Measurements from ENCODE around the gene ARSB. TPM values are rescaled to one million over a fixed set of nuclear protein-coding genes. Genes with fewer than 3 reads are reported as not detected.

ARSB gene
- total and polyA plus RNA-seq, 2 donors (not counting 1 experiment from before 2014, with no cell fraction given): 4.6 to 9.8 TPM

DNA sequence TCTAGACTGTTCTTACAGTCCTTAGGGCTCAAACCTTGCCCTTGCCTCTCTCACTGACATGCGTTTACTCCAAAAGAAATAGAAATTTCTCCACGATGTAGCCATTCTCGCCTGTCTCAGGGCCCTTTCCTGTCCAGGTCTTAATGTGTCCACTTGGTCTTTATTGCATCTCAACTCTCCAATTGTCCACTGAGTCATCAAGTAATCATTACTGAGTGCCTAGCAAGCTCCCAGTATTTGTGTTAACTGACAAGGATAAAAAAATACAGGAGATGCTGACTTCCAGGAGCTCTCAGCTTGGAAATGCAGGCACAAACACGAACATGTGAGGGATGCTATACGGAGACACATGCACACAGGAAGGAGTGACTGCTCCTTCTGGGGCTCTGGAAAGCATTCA is 147.3 kb downstream of the ARSB start:
- DNase-seq (no peak), ATAC-seq (ENCODE audit: low read depth) (no peak)
- Mint-ChIP-seq H3K27ac (no peak overlapping the region), H3K4me3 (no peak overlapping the region), H3K27me3 (no peaks in the 10 kb centered on the region), H3K4me1 (no peaks in the 10 kb centered on the region), H3K9me3 (ENCODE audit: insufficient read depth) (no peaks in the 10 kb centered on the region)
- intact Hi-C loops (cut with micrococcal nuclease): no loop called here
- CTCF ChIA-PET: no interaction called here
- TF ChIP-seq EZH2 (IDR thresholded peaks at IDR 0.05; ENCODE audit: borderline replicate concordance, insufficient read depth, low read depth, low read length, poor library complexity, severe bottlenecking) (no peak), CTCF (IDR thresholded peaks at IDR 0.05) (no peak)
- POLR2A ChIA-PET: no interaction called here
- H2AFZ ChIP-seq (ENCODE audit: insufficient read depth, low read depth, low read length, poor library complexity, severe bottlenecking): no peak overlapping the region
- no peak overlapping the region for H3K4me3 ChIP-seq (ENCODE audit: control extremely low read depth in 1 of 5, extremely low read depth in 1 of 5, insufficient read depth in 1 of 5, low read depth in 2 of 5, low read length in 4 of 5)
- H3K9ac ChIP-seq (ENCODE audit: low read length): no peak overlapping the region
- WGBS (ENCODE audit: insufficient coverage): 94% methylated on average over 5 of the region's 5 CpGs
- H3K9me3 ChIP-seq (ENCODE audit: control extremely low read depth in 1 of 3, control insufficient read depth in 2 of 3, insufficient read depth in 1 of 3, low read length in 2 of 3): no peaks in the 10 kb centered on the region
- no peaks in the 10 kb centered on the region for H3K4me1 ChIP-seq (ENCODE audit: control insufficient read depth in 2 of 2, insufficient read depth in 2 of 2, low read length in 2 of 2)
- H3K27ac ChIP-seq (ENCODE audit: low read length in 2 of 2): no peak overlapping the region
- H4K20me1 ChIP-seq (ENCODE audit: control insufficient read depth, insufficient read depth, low read length, poor library complexity, severe bottlenecking): no peaks in the 10 kb centered on the region
- H3K36me3 ChIP-seq (replicated peaks in 1 of 2; ENCODE audit: control extremely low read depth in 1 of 2, control insufficient read depth in 1 of 2, extremely low read depth in 1 of 2, insufficient read depth in 2 of 2, low read length in 1 of 2): peaks cover 0 to 10% of the 10 kb centered on the region in 2 experiments
- no peak overlapping the region for H3K4me2 ChIP-seq (replicated peaks; ENCODE audit: low read depth, low read length, poor library complexity, severe bottlenecking)
- no peaks in the 10 kb centered on the region for H3K27me3 ChIP-seq (replicated peaks in 1 of 4; ENCODE audit: control extremely low read depth in 1 of 4, control insufficient read depth in 3 of 4, insufficient read depth in 4 of 4, low read length in 3 of 4)
- H3K79me2 ChIP-seq (ENCODE audit: control insufficient read depth, insufficient read depth, low read length): no peaks in the 10 kb centered on the region

- Histone ChIP-seq H3K27me3 (replicated peaks in 1 of 4; ENCODE audit: control extremely low read depth in 1 of 4, control insufficient read depth in 3 of 4, insufficient read depth in 4 of 4, low read length in 3 of 4) (no peaks in the 10 kb centered on the region), H3K4me3 (ENCODE audit: control extremely low read depth in 1 of 5, extremely low read depth in 1 of 5, insufficient read depth in 1 of 5, low read depth in 2 of 5, low read length in 4 of 5) (no peak overlapping the region), H3K79me2 (ENCODE audit: control insufficient read depth, insufficient read depth, low read length) (no peaks in the 10 kb centered on the region), H3K4me1 (ENCODE audit: control insufficient read depth in 2 of 2, insufficient read depth in 2 of 2, low read length in 2 of 2) (no peaks in the 10 kb centered on the region), H3K4me2 (replicated peaks; ENCODE audit: low read depth, low read length, poor library complexity, severe bottlenecking) (no peak overlapping the region), H3K27ac (ENCODE audit: low read length in 2 of 2) (no peak overlapping the region), H3K9ac (ENCODE audit: low read length) (no peak overlapping the region), H3K9me3 (ENCODE audit: control extremely low read depth in 1 of 3, control insufficient read depth in 2 of 3, insufficient read depth in 1 of 3, low read length in 2 of 3) (no peaks in the 10 kb centered on the region), H4K20me1 (ENCODE audit: control insufficient read depth, insufficient read depth, low read length, poor library complexity, severe bottlenecking) (no peaks in the 10 kb centered on the region), H3K36me3 (replicated peaks in 1 of 2; ENCODE audit: control extremely low read depth in 1 of 2, control insufficient read depth in 1 of 2, extremely low read depth in 1 of 2, insufficient read depth in 2 of 2, low read length in 1 of 2) (peaks cover 0 to 10% of the 10 kb centered on the region in 2 experiments), H2AFZ (ENCODE audit: insufficient read depth, low read depth, low read length, poor library complexity, severe bottlenecking) (no peak overlapping the region)
- no peak for ATAC-seq (ENCODE audit: low read depth)
- ChIA-PET POLR2A (no interaction called here), CTCF (no interaction called here)
- WGBS (ENCODE audit: insufficient coverage): 100% methylated on average over 3 of the region's 9 CpGs
- Mint-ChIP-seq H3K27ac (no peak overlapping the region), H3K9me3 (ENCODE audit: insufficient read depth) (no peaks in the 10 kb centered on the region), H3K4me1 (no peaks in the 10 kb centered on the region), H3K27me3 (no peaks in the 10 kb centered on the region), H3K4me3 (no peak overlapping the region)
- DNase-seq: no peak
- intact Hi-C loops (cut with micrococcal nuclease): no loop called here
- TF ChIP-seq EZH2 (IDR thresholded peaks at IDR 0.05; ENCODE audit: borderline replicate concordance, insufficient read depth, low read depth, low read length, poor library complexity, severe bottlenecking) (no peak), CTCF (IDR thresholded peaks at IDR 0.05) (no peak)
Observed at GRCh38 chr5:78835176-78835575, 149.9 kb downstream of the ARSB start.
